ENCODE measurements around the gene TMEM273. TPM values are rescaled to one million over a fixed set of nuclear protein-coding genes. Genes with fewer than 3 reads are reported as not detected.

Gene TMEM273
- total RNA-seq, 1 donor from 2014 or later = 39.4 TPM

DNA sequence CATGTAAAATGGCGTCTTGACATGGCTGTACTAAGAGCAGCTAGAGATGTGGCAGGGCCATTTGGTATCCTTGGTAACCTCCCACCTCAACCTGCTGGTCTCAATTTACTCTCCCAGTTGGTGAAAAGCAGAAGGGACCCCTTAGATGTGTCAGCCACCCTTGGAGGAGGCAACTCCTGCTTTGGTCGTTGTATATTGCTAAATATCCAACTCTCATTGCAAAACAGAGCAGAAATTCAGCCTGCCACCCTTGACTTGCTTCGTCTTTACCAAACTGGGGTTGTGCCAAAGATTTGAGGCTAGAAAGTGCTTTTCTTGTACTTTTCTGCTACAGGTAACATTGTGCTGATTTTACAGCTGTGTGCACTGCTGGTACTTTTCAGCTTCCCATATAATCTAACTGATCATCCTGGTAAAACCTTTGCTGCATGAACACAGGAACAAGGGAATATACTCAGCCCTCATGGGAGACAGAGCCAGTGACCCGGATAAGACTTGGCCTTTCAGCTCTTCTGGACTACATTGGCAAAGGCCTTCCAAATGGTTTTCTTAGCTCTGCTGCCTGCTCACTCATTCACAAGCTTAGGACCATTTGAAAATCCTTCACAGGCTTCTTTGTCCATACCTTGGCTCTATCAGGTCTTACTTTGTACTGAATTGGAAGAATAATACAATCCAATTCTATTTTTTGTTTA is 70.7 kb downstream of the TMEM273 start:
- intact Hi-C loops (cut with micrococcal nuclease) = no loop called here

- intact Hi-C loops (cut with micrococcal nuclease) = no loop called here
These were observed 71.4 kb downstream of the TMEM273 start for GRCh38 chr10:49116509-49117375.

DNA sequence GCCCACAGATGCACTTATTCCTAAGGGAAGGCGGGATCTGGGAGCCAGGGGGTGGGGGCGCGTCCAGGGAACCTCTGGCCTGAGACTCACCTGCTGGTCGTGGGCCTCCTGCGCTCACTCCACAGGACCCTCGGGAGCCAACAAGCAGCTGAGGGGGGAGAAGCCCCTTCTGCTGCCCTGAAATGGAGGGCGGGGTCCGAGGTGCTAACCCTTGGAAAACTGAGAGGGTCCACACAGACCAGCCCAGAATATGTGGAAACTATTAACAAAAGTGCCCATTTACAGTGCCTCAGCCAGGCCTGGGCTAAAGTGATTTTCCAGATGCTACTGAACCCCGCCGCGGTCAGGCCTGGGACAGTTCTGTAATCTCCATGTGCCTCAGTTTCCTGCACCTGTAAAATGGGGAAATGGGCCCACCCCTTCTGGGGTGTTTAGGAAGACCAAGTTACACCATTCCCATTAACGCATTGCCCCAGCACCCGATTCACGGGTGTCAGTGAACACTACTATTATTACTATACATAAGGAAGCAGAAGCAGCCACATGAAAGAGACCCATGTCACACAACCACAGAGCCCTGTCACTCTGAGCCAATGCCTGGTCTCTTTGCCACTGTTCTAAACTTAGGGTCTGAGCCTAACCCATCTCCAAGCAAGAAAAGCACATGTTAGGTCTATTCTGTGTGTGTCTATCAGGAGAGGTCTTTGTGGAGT is 72.2 kb downstream of the TMEM273 start:
- intact Hi-C loops (cut with micrococcal nuclease) = no loop called here

GRCh38 chr10:49115015-49115795 is 73.0 kb downstream of the TMEM273 start, which contains the start of gene VSTM4:
VSTM4 (minus strand) TSS chr10:49115522; CDS start chr10:49115485, 37 bp downstream.
- intact Hi-C loops (cut with micrococcal nuclease) = no loop called here

GRCh38 chr10:49114718-49115014 is 73.5 kb downstream of the TMEM273 start:
- intact Hi-C loops (cut with micrococcal nuclease) = no loop called here

GRCh38 chr10:49113741-49114141 is 74.5 kb downstream of the TMEM273 start:
- intact Hi-C loops (cut with micrococcal nuclease) = no loop called here

GRCh38 chr10:49112851-49113250 is 75.3 kb downstream of the TMEM273 start:
- intact Hi-C loops (cut with micrococcal nuclease) = no loop called here

- intact Hi-C loops (cut with micrococcal nuclease) = no loop called here
These were observed 76.1 kb downstream of the TMEM273 start for GRCh38 chr10:49112098-49112497.

DNA sequence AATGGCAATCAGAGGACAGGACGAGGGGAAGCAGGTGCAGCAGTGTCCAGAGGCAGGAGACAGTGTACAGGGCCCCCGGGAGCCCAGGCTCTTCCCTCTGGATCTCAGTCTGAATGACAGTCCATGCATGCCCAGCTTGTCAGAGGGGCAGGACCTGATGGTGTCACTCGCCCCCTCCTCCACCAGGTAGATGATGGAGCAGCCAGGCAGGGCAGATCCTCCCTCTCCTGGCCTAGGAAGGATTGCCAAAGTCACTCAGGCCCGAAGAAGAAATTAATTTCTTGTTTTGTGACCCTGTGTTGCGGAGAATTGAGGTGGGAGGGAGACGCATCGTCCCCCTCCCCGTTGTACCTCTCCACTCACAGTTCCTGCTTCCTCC is 76.9 kb downstream of the TMEM273 start:
- intact Hi-C loops (cut with micrococcal nuclease) = no loop called here

GRCh38 chr10:49110684-49111319 is 77.4 kb downstream of the TMEM273 start:
- intact Hi-C loops (cut with micrococcal nuclease) = no loop called here

- intact Hi-C loops (cut with micrococcal nuclease) = no loop called here
These were observed 78.4 kb downstream of the TMEM273 start for GRCh38 chr10:49109669-49110340.

DNA sequence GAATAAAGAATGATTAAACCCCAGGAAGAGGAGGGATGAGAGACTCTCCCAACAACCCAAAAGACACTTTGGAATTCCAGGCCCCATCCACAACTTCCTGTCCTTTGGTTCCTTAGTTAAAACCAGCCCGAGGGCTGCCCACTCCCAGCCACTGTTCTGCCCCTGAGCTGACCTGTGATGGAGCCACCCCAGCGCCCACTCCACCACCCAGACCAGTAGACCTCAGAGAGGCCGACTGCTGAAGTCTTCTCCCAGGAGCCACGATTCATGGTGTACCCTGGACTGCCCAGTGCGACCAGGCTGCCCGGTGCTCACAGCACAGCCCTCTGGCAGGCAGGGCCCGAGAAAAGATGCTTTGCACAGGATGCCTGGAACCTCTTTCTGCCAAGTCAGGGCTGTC is 79.5 kb downstream of the TMEM273 start:
- intact Hi-C loops (cut with micrococcal nuclease) = no loop called here

GRCh38 chr10:49107887-49108267 is 80.3 kb downstream of the TMEM273 start:
- intact Hi-C loops (cut with micrococcal nuclease) = no loop called here

GRCh38 chr10:49107111-49107886 is 80.9 kb downstream of the TMEM273 start:
- intact Hi-C loops (cut with micrococcal nuclease) = no loop called here

GRCh38 chr10:49106451-49106850 is 81.7 kb downstream of the TMEM273 start:
- intact Hi-C loops (cut with micrococcal nuclease) = no loop called here

DNA sequence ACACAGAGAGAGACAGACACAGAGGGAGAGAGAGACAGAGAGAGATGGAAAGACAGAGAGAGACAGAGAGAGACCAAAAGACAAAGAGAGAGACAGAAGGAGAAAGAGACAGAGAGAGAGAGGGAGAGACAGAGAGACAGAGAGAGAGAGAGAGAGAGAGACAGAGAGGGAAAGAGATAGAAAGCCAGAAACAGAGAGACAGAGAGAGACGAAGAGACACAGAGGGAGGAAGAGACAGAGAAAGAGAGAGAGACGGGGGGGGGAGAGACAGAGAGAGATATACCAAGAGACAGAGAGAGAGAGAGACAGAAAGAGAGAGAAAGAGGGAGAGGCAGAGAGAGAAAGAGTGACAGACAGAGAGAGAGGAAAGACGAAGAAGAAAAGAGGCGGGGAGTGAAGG is 83.1 kb downstream of the TMEM273 start:
- intact Hi-C loops (cut with micrococcal nuclease) = no loop called here
